Measurements from ENCODE around the gene COL4A2.

COL4A2 gene

GRCh38 chr13:110277357-110277975, 29.6 kb upstream of the COL4A2 start:
- Histone ChIP-seq H3K27ac (ENCODE audit: extremely low read depth, low read depth, low read length) (no peak overlapping the region), H3K9me3 (ENCODE audit: control insufficient read depth, insufficient read depth, low read depth, low read length) (no peaks in the 10 kb centered on the region), H3K4me1 (ENCODE audit: control insufficient read depth, insufficient read depth, low read length) (no peaks in the 10 kb centered on the region), H3K36me3 (ENCODE audit: control insufficient read depth in 2 of 2, insufficient read depth in 1 of 2, low read length in 2 of 2) (no peaks in the 10 kb centered on the region), H3K4me3 (ENCODE audit: low read depth, low read length) (no peak overlapping the region)
- TF ChIP-seq REST (tag by site-specific recombination; IDR thresholded peaks at IDR 0.05) (no peak), ZNF223 (tag by site-specific recombination; IDR thresholded peaks at IDR 0.05) (no peak), MZF1 (tag by site-specific recombination; IDR thresholded peaks at IDR 0.05; ENCODE audit: borderline replicate concordance) (no peak)
- TF ChIP-seq, protein P1, sequence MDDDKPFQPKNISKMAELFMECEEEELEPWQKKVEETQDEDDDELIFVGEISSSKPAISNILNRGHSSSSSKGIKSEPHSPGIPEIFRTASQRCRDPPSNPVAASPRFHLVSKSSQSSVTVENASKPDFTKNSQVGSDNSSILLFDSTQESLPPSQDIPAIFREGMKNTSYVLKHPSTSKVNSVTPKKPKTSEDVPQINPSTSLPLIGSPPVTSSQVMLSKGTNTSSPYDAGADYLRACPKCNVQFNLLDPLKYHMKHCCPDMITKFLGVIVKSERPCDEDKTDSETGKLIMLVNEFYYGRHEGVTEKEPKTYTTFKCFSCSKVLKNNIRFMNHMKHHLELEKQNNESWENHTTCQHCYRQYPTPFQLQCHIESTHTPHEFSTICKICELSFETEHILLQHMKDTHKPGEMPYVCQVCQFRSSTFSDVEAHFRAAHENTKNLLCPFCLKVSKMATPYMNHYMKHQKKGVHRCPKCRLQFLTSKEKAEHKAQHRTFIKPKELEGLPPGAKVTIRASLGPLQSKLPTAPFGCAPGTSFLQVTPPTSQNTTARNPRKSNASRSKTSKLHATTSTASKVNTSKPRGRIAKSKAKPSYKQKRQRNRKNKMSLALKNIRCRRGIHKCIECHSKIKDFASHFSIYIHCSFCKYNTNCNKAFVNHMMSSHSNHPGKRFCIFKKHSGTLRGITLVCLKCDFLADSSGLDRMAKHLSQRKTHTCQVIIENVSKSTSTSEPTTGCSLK (tag by site-specific recombination; IDR thresholded peaks at IDR 0.05) = no peak
- POLR2A ChIA-PET = no interaction called here
- CTCF ChIA-PET = no interaction called here

- ChIA-PET CTCF (no interaction called here), POLR2A (no interaction called here)
- Histone ChIP-seq H3K4me3 (ENCODE audit: low read depth, low read length) (no peak overlapping the region), H3K27ac (ENCODE audit: extremely low read depth, low read depth, low read length) (no peak overlapping the region), H3K36me3 (ENCODE audit: control insufficient read depth in 2 of 2, insufficient read depth in 1 of 2, low read length in 2 of 2) (no peaks in the 10 kb centered on the region), H3K9me3 (ENCODE audit: control insufficient read depth, insufficient read depth, low read depth, low read length) (no peaks in the 10 kb centered on the region), H3K4me1 (ENCODE audit: control insufficient read depth, insufficient read depth, low read length) (no peaks in the 10 kb centered on the region)
- no peak for TF ChIP-seq ZNF701 (tag by site-specific recombination; IDR thresholded peaks at IDR 0.05)
- TF ChIP-seq, protein P2, sequence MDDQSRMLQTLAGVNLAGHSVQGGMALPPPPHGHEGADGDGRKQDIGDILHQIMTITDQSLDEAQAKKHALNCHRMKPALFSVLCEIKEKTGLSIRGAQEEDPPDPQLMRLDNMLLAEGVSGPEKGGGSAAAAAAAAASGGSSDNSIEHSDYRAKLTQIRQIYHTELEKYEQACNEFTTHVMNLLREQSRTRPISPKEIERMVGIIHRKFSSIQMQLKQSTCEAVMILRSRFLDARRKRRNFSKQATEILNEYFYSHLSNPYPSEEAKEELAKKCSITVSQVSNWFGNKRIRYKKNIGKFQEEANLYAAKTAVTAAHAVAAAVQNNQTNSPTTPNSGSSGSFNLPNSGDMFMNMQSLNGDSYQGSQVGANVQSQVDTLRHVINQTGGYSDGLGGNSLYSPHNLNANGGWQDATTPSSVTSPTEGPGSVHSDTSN (CRISPR knock-in tag; IDR thresholded peaks at IDR 0.05) = no peak
- TF ChIP-seq OVOL3 (tag by site-specific recombination; IDR thresholded peaks at IDR 0.05) = no peak
- TF ChIP-seq, protein P3, sequence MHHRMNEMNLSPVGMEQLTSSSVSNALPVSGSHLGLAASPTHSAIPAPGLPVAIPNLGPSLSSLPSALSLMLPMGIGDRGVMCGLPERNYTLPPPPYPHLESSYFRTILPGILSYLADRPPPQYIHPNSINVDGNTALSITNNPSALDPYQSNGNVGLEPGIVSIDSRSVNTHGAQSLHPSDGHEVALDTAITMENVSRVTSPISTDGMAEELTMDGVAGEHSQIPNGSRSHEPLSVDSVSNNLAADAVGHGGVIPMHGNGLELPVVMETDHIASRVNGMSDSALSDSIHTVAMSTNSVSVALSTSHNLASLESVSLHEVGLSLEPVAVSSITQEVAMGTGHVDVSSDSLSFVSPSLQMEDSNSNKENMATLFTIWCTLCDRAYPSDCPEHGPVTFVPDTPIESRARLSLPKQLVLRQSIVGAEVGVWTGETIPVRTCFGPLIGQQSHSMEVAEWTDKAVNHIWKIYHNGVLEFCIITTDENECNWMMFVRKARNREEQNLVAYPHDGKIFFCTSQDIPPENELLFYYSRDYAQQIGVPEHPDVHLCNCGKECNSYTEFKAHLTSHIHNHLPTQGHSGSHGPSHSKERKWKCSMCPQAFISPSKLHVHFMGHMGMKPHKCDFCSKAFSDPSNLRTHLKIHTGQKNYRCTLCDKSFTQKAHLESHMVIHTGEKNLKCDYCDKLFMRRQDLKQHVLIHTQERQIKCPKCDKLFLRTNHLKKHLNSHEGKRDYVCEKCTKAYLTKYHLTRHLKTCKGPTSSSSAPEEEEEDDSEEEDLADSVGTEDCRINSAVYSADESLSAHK (tag by site-specific recombination; IDR thresholded peaks at IDR 0.05) = no peak
- TF ChIP-seq ZBTB10 (tag by site-specific recombination; IDR thresholded peaks at IDR 0.05) = no peak
- no peak for TF ChIP-seq ZIC2 (tag by site-specific recombination; IDR thresholded peaks at IDR 0.05)
Measured at GRCh38 chr13:110278859-110279258, 28.2 kb upstream of the COL4A2 start.
